ENCODE measurements around the gene FIGLA. TPM values are rescaled to one million over a fixed set of nuclear protein-coding genes. Genes with fewer than 3 reads are reported as not detected.

Gene FIGLA
- total RNA-seq, 1 donor from 2014 or later: not detected

GRCh38 chr2:70789304-70790135 is 923 bp downstream of the FIGLA start:
- intact Hi-C loops (cut with DNase I): no loop called here
- Histone ChIP-seq H3K9me3 (no peaks in the 10 kb centered on the region), H3K4me1 (peaks cover 9% of the 10 kb centered on the region), H3K27ac (no peak overlapping the region), H3K27me3 (peaks cover 64% of the 10 kb centered on the region), H3K36me3 (no peaks in the 10 kb centered on the region), H3K4me3 (peak overlapping the region; percentile 25)
- TF ChIP-seq CTCF (IDR thresholded peaks at IDR 0.05): peak; percentile 60
- peak; percentile 88 for ATAC-seq
- DNase-seq: peak; percentile 82

DNA sequence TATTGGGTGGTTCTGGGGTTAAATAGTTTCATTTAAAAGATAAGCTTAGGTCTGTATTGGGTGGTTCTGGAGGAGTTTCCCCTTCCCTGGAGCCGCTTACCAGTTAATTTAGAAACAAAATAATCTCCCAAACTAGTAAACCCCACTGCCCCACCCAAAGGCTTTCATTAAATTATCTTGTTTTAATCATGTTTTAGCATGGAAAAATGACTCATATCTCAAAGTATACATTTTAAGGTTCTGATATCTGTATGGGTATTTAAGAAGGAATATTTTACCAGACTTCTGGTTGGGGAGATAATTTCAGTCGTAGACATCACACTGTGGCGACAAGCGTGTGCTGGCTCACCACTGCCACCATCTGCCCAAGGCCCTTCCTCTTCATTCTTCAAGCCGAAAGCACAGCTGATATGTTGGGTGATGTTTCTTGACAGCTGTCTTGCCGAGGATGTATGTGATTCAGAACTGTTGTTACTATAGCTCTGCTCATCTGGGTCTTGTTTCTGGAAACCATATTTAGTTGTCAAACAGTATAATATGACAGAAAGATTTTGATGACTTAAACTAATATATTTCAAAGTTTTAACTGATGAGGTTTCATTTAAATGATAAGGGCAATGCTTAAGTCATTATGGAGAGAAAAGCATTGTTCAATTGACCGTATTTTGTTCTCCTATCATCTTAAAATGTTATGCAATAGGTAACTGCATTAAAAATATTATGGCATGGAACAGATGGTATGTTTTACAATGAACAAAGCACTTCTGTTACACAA is 5.1 kb downstream of the FIGLA start:
- DNase-seq: no peak
- H3K27me3 ChIP-seq: peaks cover 36% of the 10 kb centered on the region
- intact Hi-C loops (cut with DNase I): no loop called here

GRCh38 chr2:70784320-70784719 is 6.1 kb downstream of the FIGLA start:
- no peak for TF ChIP-seq CTCF (IDR thresholded peaks at IDR 0.05)
- Histone ChIP-seq H3K27me3 (peaks cover 30% of the 10 kb centered on the region), H3K9me3 (no peaks in the 10 kb centered on the region), H3K36me3 (no peaks in the 10 kb centered on the region), H3K4me3 (no peak overlapping the region), H3K4me1 (no peaks in the 10 kb centered on the region), H3K27ac (no peak overlapping the region)
- ATAC-seq: no peak
- DNase-seq: no peak
- intact Hi-C loops (cut with DNase I): no loop called here

More for the DNA sequence above, 5.1 kb downstream of the FIGLA start:
- Histone ChIP-seq H3K27ac (no peak overlapping the region), H3K4me1 (peaks cover 6% of the 10 kb centered on the region), H3K9me3 (no peaks in the 10 kb centered on the region), H3K36me3 (no peaks in the 10 kb centered on the region), H3K4me3 (no peak overlapping the region)
- TF ChIP-seq CTCF (IDR thresholded peaks at IDR 0.05): peak; percentile 44
- ATAC-seq: peak; percentile 43

GRCh38 chr2:70779911-70780545 is 10.4 kb downstream of the FIGLA start:
- H3K9me3 ChIP-seq: no peaks in the 10 kb centered on the region
- H3K4me3 ChIP-seq: no peak overlapping the region
- intact Hi-C loops (cut with DNase I): no loop called here
- TF ChIP-seq CTCF (IDR thresholded peaks at IDR 0.05): no peak
- H3K27me3 ChIP-seq: peaks cover 6% of the 10 kb centered on the region
- H3K27ac ChIP-seq: no peak overlapping the region
- DNase-seq (no peak), ATAC-seq (no peak)
- no peaks in the 10 kb centered on the region for H3K36me3 ChIP-seq
- H3K4me1 ChIP-seq: no peaks in the 10 kb centered on the region

GRCh38 chr2:70779491-70779890 is 11.0 kb downstream of the FIGLA start:
- ATAC-seq (no peak), DNase-seq (no peak)
- no peak overlapping the region for H3K4me3 ChIP-seq
- no peaks in the 10 kb centered on the region for H3K36me3 ChIP-seq
- peaks cover 6% of the 10 kb centered on the region for H3K27me3 ChIP-seq
- H3K27ac ChIP-seq: no peak overlapping the region
- no peaks in the 10 kb centered on the region for H3K9me3 ChIP-seq
- H3K4me1 ChIP-seq: no peaks in the 10 kb centered on the region
- no peak for TF ChIP-seq CTCF (IDR thresholded peaks at IDR 0.05)
- intact Hi-C loops (cut with DNase I): no loop called here

Data from upper lobe of right lung (tissue), 1 donor.